ENCODE results near the gene SUSD4. TPM values are rescaled to one million over a fixed set of nuclear protein-coding genes. Genes with fewer than 3 reads are reported as not detected.

The SUSD4 gene
- total and polyA plus RNA-seq, 9 donors, result 23.0 to 80.5 (median 36.6) TPM

DNA sequence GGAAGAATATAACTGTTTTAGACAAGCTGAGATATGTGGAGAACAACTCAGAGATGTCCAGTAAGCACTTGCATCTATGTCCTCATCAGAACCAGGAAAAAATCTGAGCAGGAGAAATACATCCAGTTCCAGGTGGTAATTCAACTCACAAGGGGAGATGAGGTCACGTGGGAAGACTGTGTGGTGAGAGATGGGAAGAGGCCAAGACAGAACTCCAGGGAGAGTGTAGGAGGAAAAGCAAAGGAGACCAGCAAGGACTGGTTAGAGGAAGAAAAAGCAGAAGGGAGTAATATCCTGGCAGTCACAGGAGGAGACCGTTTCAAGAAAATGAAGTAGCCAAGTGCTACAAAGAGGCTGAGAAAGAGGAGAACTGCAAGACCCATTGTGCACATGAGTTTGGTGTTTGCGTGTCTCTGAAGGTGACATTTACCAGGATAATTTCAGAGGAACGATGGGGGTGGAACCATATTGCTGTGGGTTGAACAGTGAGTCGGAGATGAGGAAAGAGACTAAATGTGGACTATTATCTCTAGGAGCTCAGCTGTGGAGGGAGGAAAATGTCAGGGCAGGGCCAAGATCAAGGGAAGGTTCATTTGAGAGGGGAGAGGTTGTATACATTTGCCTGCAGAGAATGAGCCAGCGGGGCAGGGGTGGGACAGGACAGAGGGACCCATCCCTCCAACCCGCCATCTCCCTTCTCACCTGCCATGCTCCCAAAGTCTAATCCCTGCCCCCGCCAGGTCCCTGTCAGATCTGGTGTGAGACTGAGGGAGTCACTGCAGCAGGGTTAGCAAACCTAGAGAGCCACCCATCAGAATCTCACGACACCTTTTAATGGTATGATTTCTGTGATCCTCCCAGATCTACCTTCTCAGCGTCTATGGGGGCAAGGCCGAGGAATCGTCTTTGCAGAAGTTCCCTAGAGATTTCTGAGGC lies 24.9 kb downstream of the SUSD4 start:
- Histone ChIP-seq H3K27me3 (no peaks in the 10 kb centered on the region), H3K27ac (no peak overlapping the region), H3K36me3 (no peaks in the 10 kb centered on the region), H3K4me3 (no peak overlapping the region), H3K9me3 (no peaks in the 10 kb centered on the region), H3K4me1 (ENCODE audit: insufficient read depth) (peaks cover 14% of the 10 kb centered on the region)
- TF ChIP-seq, protein P1, sequence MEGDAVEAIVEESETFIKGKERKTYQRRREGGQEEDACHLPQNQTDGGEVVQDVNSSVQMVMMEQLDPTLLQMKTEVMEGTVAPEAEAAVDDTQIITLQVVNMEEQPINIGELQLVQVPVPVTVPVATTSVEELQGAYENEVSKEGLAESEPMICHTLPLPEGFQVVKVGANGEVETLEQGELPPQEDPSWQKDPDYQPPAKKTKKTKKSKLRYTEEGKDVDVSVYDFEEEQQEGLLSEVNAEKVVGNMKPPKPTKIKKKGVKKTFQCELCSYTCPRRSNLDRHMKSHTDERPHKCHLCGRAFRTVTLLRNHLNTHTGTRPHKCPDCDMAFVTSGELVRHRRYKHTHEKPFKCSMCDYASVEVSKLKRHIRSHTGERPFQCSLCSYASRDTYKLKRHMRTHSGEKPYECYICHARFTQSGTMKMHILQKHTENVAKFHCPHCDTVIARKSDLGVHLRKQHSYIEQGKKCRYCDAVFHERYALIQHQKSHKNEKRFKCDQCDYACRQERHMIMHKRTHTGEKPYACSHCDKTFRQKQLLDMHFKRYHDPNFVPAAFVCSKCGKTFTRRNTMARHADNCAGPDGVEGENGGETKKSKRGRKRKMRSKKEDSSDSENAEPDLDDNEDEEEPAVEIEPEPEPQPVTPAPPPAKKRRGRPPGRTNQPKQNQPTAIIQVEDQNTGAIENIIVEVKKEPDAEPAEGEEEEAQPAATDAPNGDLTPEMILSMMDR (IDR thresholded peaks at IDR 0.05), result no peak
- TF ChIP-seq POLR2A (IDR thresholded peaks at IDR 0.05), result no peak
- no peak for DNase-seq
- intact Hi-C loops (cut with DNase I), result no loop called here
- 72 to 77% (median 74%) methylated on average over 12 of the region's 12 CpGs for WGBS, 3 donors

DNA sequence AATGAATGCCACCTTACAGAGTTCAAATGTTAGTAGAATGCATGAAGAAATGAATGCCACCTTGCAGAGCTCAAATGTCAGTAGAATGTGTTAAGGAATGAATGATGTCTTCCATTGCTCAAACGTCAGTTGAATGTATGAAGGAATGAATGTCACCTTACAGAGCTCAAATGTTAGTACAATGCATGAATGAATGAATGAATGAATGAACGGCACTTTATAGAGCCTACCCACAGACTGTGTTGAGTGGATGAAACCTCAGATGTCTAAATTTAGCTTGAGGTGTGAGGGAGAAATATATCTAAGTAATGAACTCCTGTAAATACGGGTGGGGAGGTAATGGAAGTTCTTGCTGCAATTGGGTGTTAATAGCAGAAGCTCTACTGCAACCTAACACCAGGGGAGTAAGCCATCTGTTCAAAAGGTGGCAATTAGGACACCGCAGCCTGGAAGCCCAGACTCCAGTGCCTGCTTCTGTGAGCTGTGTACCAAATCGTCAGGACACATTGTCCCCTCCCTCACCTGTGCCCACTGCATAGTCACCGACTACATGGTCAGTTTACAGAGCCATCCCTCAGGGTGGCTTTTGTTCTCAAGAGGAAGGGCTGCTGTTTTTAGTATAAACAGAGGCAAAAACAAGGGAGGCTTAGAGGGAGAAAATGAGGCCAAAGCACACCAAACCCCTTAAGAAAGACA lies 26.7 kb downstream of the SUSD4 start:
- no peaks in the 10 kb centered on the region for H3K36me3 ChIP-seq
- H3K9me3 ChIP-seq, result no peaks in the 10 kb centered on the region
- H3K27me3 ChIP-seq, result no peaks in the 10 kb centered on the region
- TF ChIP-seq EP300 (IDR thresholded peaks at IDR 0.05) (no peak), POLR2A (IDR thresholded peaks at IDR 0.05) (no peak)
- TF ChIP-seq, protein P1 (IDR thresholded peaks at IDR 0.05), result no peak
- DNase-seq, result no peak
- no peak overlapping the region for H3K27ac ChIP-seq
- intact Hi-C loops (cut with DNase I), result no loop called here
- 85 to 92% (median 92%) methylated on average over 6 of the region's 6 CpGs for WGBS, 3 donors
- peaks cover 12% of the 10 kb centered on the region for H3K4me1 ChIP-seq (ENCODE audit: insufficient read depth)
- no peak overlapping the region for H3K4me3 ChIP-seq

DNA sequence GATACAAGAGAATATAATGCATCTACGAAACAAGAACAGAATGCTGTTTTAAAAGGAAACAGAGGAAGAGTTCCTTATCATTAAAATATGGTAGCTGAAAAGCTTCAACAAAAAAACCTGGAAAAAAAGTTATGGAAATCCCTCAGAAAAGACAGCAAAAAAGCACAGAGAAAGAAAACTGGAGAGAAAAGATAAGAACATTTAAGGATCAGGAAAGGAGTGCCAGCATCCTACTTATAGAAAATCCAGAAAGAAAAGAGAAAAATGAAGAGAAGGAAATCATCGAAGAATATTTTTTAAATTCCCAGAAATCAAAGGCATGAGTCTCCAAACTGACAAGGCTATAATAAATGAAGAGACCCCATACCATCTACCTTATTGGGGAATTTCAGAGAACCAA lies 29.8 kb downstream of the SUSD4 start:
- Histone ChIP-seq H3K36me3 (no peaks in the 10 kb centered on the region), H3K27me3 (no peaks in the 10 kb centered on the region), H3K9me3 (no peaks in the 10 kb centered on the region), H3K4me1 (ENCODE audit: insufficient read depth) (peaks cover 15% of the 10 kb centered on the region), H3K4me3 (no peak overlapping the region), H3K27ac (no peak overlapping the region)
- TF ChIP-seq EP300 (IDR thresholded peaks at IDR 0.05), result no peak
- no peak for TF ChIP-seq POLR2A (IDR thresholded peaks at IDR 0.05)
- TF ChIP-seq, protein P1 (IDR thresholded peaks at IDR 0.05), result no peak
- DNase-seq, result no peak
- intact Hi-C loops (cut with DNase I), result no loop called here
- 94 to 97% (median 95%) methylated on average over 2 of the region's 2 CpGs for WGBS, 3 donors

DNA sequence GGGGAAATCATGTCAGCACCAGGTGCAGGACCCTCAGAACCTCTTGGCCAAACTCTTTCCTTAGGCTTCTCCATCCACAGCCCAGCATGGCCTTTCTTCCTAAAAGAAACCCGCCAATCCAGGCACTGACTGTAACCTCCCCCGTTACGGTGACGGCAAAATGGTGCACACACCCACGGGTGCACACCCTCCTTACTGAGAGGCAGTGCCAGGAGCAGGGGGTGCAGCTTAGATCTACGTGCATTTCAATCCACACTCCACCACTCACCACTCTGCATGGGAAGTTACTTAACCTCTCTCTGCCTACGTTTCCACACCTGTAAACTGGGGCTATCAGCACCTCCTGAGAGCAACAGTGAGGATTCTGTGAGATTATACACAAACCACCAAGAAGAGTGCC lies 31.0 kb downstream of the SUSD4 start:
- peaks cover 14% of the 10 kb centered on the region for H3K4me1 ChIP-seq (ENCODE audit: insufficient read depth)
- H3K4me3 ChIP-seq, result no peak overlapping the region
- H3K27me3 ChIP-seq, result no peaks in the 10 kb centered on the region
- no peak overlapping the region for H3K27ac ChIP-seq
- DNase-seq, result no peak
- TF ChIP-seq POLR2A (IDR thresholded peaks at IDR 0.05) (no peak), EP300 (IDR thresholded peaks at IDR 0.05) (no peak)
- TF ChIP-seq, protein P1 (IDR thresholded peaks at IDR 0.05), result no peak
- WGBS, 3 donors, result 88 to 96% (median 93%) methylated on average over 7 of the region's 7 CpGs
- intact Hi-C loops (cut with DNase I), result no loop called here
- no peaks in the 10 kb centered on the region for H3K36me3 ChIP-seq
- no peaks in the 10 kb centered on the region for H3K9me3 ChIP-seq
